ENCODE data around the gene MKS1.

- TF ChIP-seq BCLAF1 (IDR thresholded peaks at IDR 0.05) (no peak), TBL1XR1 (IDR thresholded peaks at IDR 0.05; ENCODE audit: low read depth, low read length) (no peak), PML (IDR thresholded peaks at IDR 0.05; ENCODE audit: low read length) (no peak), ZBTB33 (IDR thresholded peaks at IDR 0.05) (no peak), YY1 (IDR thresholded peaks at IDR 0.05; ENCODE audit: low read depth, low read length) (no peak), CTCF (IDR thresholded peaks at IDR 0.05 in 2 of 3, conservative IDR thresholded peaks at IDR 0.05 in 1 of 3; ENCODE audit: control insufficient read depth in 2 of 3, extremely low read depth in 1 of 3, insufficient read depth in 1 of 3, low read depth in 3 of 3, low read length in 3 of 3) (no peak)
Measured at GRCh38 chr17:58239987-58240386, 20.9 kb upstream of the MKS1 start.

Data from GM12878 (cell line).